Astrocyte (in vitro differentiated cells and primary cell): Measurements from ENCODE around the gene GABRB1. TPM values are rescaled to one million over a fixed set of nuclear protein-coding genes. Genes with fewer than 3 reads are reported as not detected.

Experiments used
- DNase-seq: peaks from one replicate; pipeline ENCODE4 v3.0.0-alpha.2; 2010; ENCODE audit warnings: low read depth
- FAIRE-seq: peaks from 2 replicates; lab custom pipeline; 2011; peaks lifted over from hg19 to GRCh38; lab: Jason Lieb, UNC
- H2AFZ ChIP-seq: 2 replicates; pipeline ENCODE4 v1.6.0; 2012; ENCODE audit warnings: low read depth, low read length, inconsistent platforms
- H3K27ac ChIP-seq: 2 replicates; pipeline ENCODE4 v1.5.1; 2011; ENCODE audit warnings: low read depth, low read length, inconsistent platforms
- H3K27me3 ChIP-seq: 2 replicates; pipeline ENCODE4 v1.6.0; 2011; ENCODE audit warnings: low read length, inconsistent platforms; ENCODE audit not compliant: insufficient read depth
- H3K36me3 ChIP-seq: 2 replicates; pipeline ENCODE4 v1.5.1; 2011; ENCODE audit warnings: low read length, inconsistent platforms; ENCODE audit not compliant: insufficient read depth
- H3K4me1 ChIP-seq: 2 replicates; pipeline ENCODE4 v1.5.1; 2011; ENCODE audit warnings: low read length, inconsistent platforms; ENCODE audit not compliant: insufficient read depth
- H3K4me2 ChIP-seq: 2 replicates; pipeline ENCODE4 v1.6.0; 2012; ENCODE audit warnings: low read length, inconsistent platforms
- H3K4me3 ChIP-seq: 2 replicates; pipeline ENCODE4 v1.5.1; 2011; ENCODE audit warnings: low read depth, mild to moderate bottlenecking, low read length, inconsistent platforms; ENCODE audit not compliant: insufficient read depth
- H3K79me2 ChIP-seq: 2 replicates; pipeline ENCODE4 v1.6.0; 2012; ENCODE audit warnings: mild to moderate bottlenecking, low read length, inconsistent platforms; ENCODE audit not compliant: insufficient read depth
- H3K9ac ChIP-seq: 2 replicates; pipeline ENCODE4 v1.6.0; 2012; ENCODE audit warnings: mild to moderate bottlenecking, low read length, inconsistent platforms
- H3K9me3 ChIP-seq: 2 replicates; pipeline ENCODE4 v1.5.1; 2012; ENCODE audit warnings: low read depth, mild to moderate bottlenecking, low read length, inconsistent platforms; ENCODE audit not compliant: insufficient read depth
- H4K20me1 ChIP-seq: 2 replicates; pipeline ENCODE4 v1.6.0; 2012; ENCODE audit warnings: low read length, inconsistent platforms; ENCODE audit not compliant: insufficient read depth
- H3K27ac Mint-ChIP-seq: one replicate; pipeline ENCODE4 v1.8.0; 2021; ENCODE audit warnings: mild to moderate bottlenecking, mixed read lengths; ENCODE audit not compliant: unreplicated experiment
- H3K27me3 Mint-ChIP-seq: one replicate; pipeline ENCODE4 v1.8.0; 2021; ENCODE audit warnings: low read depth, mixed read lengths; ENCODE audit not compliant: unreplicated experiment
- H3K36me3 Mint-ChIP-seq: one replicate; pipeline ENCODE4 v1.8.0; 2021; ENCODE audit warnings: low read depth, mixed read lengths; ENCODE audit not compliant: unreplicated experiment
- H3K4me1 Mint-ChIP-seq: one replicate; pipeline ENCODE4 v1.8.0; 2021; ENCODE audit warnings: low read depth, mixed read lengths; ENCODE audit not compliant: unreplicated experiment
- H3K4me3 Mint-ChIP-seq: one replicate; pipeline ENCODE4 v1.8.0; 2021; ENCODE audit warnings: mild to moderate bottlenecking, moderate library complexity, mixed read lengths; ENCODE audit not compliant: unreplicated experiment
- H3K9me3 Mint-ChIP-seq: one replicate; pipeline ENCODE4 v1.8.0; 2021; ENCODE audit warnings: mild to moderate bottlenecking, mixed read lengths; ENCODE audit not compliant: unreplicated experiment
- EZH2 ChIP-seq: IDR thresholded peaks from 2 replicates; pipeline ENCODE4 v1.6.1; 2012; ENCODE audit warnings: mild to moderate bottlenecking, low read length, inconsistent platforms; ENCODE audit not compliant: insufficient read depth
- total RNA-seq: library from RNA; stranded (reverse); gene quantifications from 2 replicates; pipeline ENCODE4 v1.2.1, GENCODE V29; 2021
- TF ChIP-seq, protein P1 (sequence below): IDR thresholded peaks from 2 replicates; pipeline ENCODE4 v1.5.1; 2011; ENCODE audit warnings: low read depth, mild to moderate bottlenecking, inconsistent platforms, low read length, moderate library complexity; ENCODE audit not compliant: insufficient read depth

Gene GABRB1
- total RNA-seq, 1 donor from 2014 or later: not detected

DNA sequence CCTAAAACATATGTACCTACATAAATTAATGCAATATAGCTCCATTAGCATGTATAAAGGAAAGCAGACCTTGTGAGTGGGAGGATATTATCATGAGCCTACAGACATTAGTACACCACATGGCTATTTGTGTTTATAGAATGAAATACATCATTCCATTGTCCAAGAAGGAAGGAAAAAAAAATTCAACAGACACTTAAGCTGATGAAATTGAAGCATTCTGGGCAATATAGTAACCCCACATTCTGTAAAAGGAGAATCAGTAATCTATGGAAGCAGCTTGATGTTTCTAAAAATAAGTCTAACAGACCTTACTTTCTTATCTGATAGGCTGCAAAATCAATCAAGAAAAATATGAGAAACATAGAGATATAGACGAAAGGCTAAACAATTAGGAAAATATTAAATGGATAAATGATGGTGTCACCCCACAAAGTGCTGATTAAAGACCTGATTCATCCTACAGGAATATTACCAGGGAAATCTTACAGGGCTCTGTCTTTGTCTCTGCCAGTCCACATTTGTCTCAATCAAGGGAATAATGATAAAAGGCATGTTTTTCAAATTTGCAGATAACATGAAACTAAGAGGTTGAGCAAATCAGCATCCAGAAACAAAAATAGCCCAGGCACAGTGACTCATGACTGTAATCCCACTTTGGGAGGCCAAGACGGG, 355.3 kb downstream of the GABRB1 start:
- Histone ChIP-seq H3K9me3 (no peaks in the 10 kb centered on the region), H3K27me3 (no peaks in the 10 kb centered on the region), H3K79me2 (no peaks in the 10 kb centered on the region), H4K20me1 (no peaks in the 10 kb centered on the region), H3K36me3 (no peaks in the 10 kb centered on the region), H3K4me3 (no peak overlapping the region), H2AFZ (no peak overlapping the region), H3K27ac (no peak overlapping the region), H3K9ac (no peak overlapping the region), H3K4me1 (no peaks in the 10 kb centered on the region), H3K4me2 (no peak overlapping the region)
- DNase-seq (peak; percentile 85), FAIRE-seq (no peak)
- Mint-ChIP-seq H3K9me3 (no peaks in the 10 kb centered on the region), H3K4me3 (no peak overlapping the region), H3K27me3 (no peaks in the 10 kb centered on the region), H3K27ac (no peak overlapping the region), H3K36me3 (no peaks in the 10 kb centered on the region), H3K4me1 (peaks cover 5% of the 10 kb centered on the region)
- TF ChIP-seq, protein P1, sequence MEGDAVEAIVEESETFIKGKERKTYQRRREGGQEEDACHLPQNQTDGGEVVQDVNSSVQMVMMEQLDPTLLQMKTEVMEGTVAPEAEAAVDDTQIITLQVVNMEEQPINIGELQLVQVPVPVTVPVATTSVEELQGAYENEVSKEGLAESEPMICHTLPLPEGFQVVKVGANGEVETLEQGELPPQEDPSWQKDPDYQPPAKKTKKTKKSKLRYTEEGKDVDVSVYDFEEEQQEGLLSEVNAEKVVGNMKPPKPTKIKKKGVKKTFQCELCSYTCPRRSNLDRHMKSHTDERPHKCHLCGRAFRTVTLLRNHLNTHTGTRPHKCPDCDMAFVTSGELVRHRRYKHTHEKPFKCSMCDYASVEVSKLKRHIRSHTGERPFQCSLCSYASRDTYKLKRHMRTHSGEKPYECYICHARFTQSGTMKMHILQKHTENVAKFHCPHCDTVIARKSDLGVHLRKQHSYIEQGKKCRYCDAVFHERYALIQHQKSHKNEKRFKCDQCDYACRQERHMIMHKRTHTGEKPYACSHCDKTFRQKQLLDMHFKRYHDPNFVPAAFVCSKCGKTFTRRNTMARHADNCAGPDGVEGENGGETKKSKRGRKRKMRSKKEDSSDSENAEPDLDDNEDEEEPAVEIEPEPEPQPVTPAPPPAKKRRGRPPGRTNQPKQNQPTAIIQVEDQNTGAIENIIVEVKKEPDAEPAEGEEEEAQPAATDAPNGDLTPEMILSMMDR: no peak
- TF ChIP-seq EZH2: no peak

DNA sequence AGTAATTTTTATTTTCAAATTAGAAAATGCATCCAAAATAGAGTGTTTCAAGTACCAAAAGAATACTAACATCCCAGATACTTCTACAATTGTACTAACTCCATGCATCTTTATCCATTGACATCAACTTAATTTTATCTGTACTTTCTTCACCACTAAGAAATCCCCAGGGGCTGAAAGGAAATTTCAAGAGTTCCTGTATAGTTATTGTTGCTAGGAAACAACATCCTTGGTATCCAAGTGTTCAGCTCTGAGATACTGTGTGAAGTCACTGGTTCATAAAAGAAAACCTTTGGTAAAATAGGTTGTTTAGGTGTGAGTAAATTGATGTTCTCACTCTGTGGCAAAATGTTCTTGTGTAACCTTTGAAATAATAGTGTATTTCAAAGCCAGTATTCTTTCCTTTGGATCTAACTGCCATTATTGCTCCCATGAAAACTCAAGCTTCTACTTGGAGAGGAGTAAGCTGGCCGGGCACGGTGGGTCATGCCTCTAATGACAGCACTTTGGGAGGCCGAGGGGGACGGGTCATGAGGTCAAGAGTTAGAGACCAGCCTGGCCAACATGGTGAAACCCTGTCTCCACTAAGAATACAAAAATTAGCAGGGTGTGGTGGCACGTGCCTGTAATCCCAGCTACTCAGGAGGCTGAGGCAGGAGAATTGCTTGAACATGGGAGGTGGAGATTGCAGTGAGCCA, 359.2 kb downstream of the GABRB1 start:
- Histone ChIP-seq H3K36me3 (no peaks in the 10 kb centered on the region), H3K4me1 (no peaks in the 10 kb centered on the region), H3K9ac (no peak overlapping the region), H4K20me1 (no peaks in the 10 kb centered on the region), H2AFZ (no peak overlapping the region), H3K79me2 (no peaks in the 10 kb centered on the region), H3K9me3 (no peaks in the 10 kb centered on the region), H3K4me3 (no peak overlapping the region), H3K27me3 (no peaks in the 10 kb centered on the region), H3K27ac (no peak overlapping the region), H3K4me2 (no peak overlapping the region)
- no peak overlapping the region for H3K27ac Mint-ChIP-seq
- TF ChIP-seq EZH2: no peak
- TF ChIP-seq, protein P1: no peak
- DNase-seq (no peak), FAIRE-seq (no peak)
- H3K9me3 Mint-ChIP-seq: no peaks in the 10 kb centered on the region
- no peaks in the 10 kb centered on the region for H3K27me3 Mint-ChIP-seq
- H3K4me1 Mint-ChIP-seq: peaks cover 5% of the 10 kb centered on the region
- no peak overlapping the region for H3K4me3 Mint-ChIP-seq
- H3K36me3 Mint-ChIP-seq: no peaks in the 10 kb centered on the region

DNA sequence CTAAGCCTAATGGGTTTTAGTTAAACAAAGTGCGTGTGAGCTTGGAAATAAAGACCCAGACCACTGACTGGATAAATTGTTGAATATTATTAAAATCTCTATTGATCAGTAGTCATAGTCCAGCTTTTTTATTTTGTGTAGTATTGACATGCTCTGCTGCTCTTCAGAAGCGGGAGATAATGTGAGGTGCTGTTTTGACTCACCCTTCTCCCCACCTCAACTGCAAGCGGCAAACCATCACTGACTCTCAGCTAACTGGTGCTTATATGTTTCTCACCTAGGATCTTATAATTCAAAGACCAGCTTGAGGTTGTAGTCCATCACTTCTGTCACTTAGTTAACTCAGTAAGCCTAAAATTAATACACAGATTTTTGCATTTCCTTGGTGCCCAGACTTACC, 359.9 kb downstream of the GABRB1 start:
- DNase-seq (no peak), FAIRE-seq (no peak)
- Histone ChIP-seq H3K36me3 (no peaks in the 10 kb centered on the region), H3K4me2 (no peak overlapping the region), H3K27me3 (no peaks in the 10 kb centered on the region), H3K9me3 (no peaks in the 10 kb centered on the region), H3K27ac (no peak overlapping the region), H3K4me1 (no peaks in the 10 kb centered on the region), H4K20me1 (no peaks in the 10 kb centered on the region), H3K9ac (no peak overlapping the region), H2AFZ (no peak overlapping the region), H3K79me2 (no peaks in the 10 kb centered on the region), H3K4me3 (no peak overlapping the region)
- TF ChIP-seq, protein P1: no peak
- no peak for TF ChIP-seq EZH2
- Mint-ChIP-seq H3K4me3 (no peak overlapping the region), H3K4me1 (peaks cover 5% of the 10 kb centered on the region), H3K9me3 (no peaks in the 10 kb centered on the region), H3K27me3 (no peaks in the 10 kb centered on the region), H3K36me3 (no peaks in the 10 kb centered on the region), H3K27ac (no peak overlapping the region)
